Mononuclear cell (primary cell): ENCODE measurements around the gene NTRK3. TPM values are rescaled to one million over a fixed set of nuclear protein-coding genes. Genes with fewer than 3 reads are reported as not detected.

Experiments used
- H3K27me3 ChIP-seq: 2 replicates; pipeline ENCODE4 v1.6.0; 2011; ENCODE audit warnings: low read length, control low read depth; ENCODE audit not compliant: insufficient read depth
- H3K4me1 ChIP-seq: 2 replicates; pipeline ENCODE4 v1.5.1; 2011; ENCODE audit warnings: mild to moderate bottlenecking, low read length, control low read depth; ENCODE audit not compliant: insufficient read depth
- H3K4me3 ChIP-seq: 2 replicates; pipeline ENCODE4 v1.5.1; 2011; ENCODE audit warnings: mild to moderate bottlenecking, low read length, moderate library complexity
- H3K9me3 ChIP-seq: 2 replicates; pipeline ENCODE4 v1.5.1; 2011; ENCODE audit warnings: low read depth, mild to moderate bottlenecking, control low read depth, low read length
- total RNA-seq: library from RNA; depleted of rRNA; stranded (reverse); fragments of >200 nt; gene quantifications from one replicate; pipeline ENCODE4 v1.2.3, GENCODE V29; 2012

NTRK3 gene
- total RNA-seq, 1 donor = under 0.01 TPM

DNA sequence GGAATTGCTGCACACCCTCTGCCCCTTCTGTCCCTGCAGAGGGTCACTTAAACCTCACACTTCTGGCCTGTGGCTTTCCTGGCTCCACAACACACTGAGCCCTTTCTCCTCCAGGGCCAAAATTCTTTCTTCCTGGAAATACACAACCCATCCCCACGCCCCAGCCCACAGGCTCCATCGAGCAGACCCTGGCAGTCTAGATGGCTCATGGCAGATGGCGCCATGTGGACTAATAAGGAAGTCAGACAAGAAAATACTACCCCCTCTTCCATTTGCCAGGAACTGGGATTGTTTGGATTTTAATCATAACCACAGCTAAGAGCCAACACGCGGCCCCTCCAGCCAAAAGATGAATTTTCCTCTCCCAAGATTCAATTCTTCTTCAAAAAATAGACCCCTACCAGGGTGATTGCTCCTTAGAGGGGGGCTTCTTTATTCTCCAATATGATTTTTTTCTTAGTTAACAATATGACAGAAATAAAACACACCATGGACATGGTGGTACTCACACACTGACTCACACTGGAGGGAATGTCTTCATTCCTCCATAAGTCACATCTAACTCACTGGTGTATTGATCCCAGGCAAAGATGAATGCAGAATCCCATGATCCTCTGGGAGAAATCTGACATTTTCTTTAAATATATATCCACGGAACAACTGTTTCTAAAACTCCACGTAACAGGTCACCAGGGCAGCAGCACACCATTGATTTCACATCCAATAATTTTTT lies 111.5 kb downstream of the NTRK3 start:
- Histone ChIP-seq H3K9me3 (no peaks in the 10 kb centered on the region), H3K4me1 (no peaks in the 10 kb centered on the region), H3K4me3 (no peak overlapping the region), H3K27me3 (no peaks in the 10 kb centered on the region)

DNA sequence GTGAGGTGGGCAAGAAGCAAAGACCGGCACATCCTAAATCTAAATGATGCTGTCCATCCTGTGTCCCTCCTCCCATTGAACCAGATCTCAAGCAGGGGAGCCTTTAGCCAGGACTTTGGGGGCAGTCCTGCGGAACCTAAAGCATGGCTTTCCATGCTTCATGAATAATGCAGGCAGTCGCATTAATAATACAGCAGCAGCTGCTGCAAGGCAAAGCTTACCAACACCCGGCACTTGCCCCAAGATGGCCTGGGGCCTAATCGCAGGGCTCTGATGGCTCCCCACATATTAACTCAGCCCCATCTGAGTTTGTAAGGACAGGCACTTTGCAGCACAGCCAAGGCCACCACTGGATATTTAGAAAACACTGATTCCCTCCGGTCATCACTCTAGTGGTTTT lies 114.4 kb downstream of the NTRK3 start:
- H3K9me3 ChIP-seq = no peaks in the 10 kb centered on the region
- H3K27me3 ChIP-seq = no peaks in the 10 kb centered on the region
- no peaks in the 10 kb centered on the region for H3K4me1 ChIP-seq
- H3K4me3 ChIP-seq = no peak overlapping the region

- Histone ChIP-seq H3K27me3 (no peaks in the 10 kb centered on the region), H3K4me1 (no peaks in the 10 kb centered on the region), H3K4me3 (no peak overlapping the region), H3K9me3 (no peaks in the 10 kb centered on the region)
Observed at GRCh38 chr15:88141269-88141889, 115.2 kb downstream of the NTRK3 start.

GRCh38 chr15:88140398-88140797 lies 116.1 kb downstream of the NTRK3 start:
- no peaks in the 10 kb centered on the region for H3K9me3 ChIP-seq
- no peak overlapping the region for H3K4me3 ChIP-seq
- H3K4me1 ChIP-seq = no peaks in the 10 kb centered on the region
- H3K27me3 ChIP-seq = no peaks in the 10 kb centered on the region

DNA sequence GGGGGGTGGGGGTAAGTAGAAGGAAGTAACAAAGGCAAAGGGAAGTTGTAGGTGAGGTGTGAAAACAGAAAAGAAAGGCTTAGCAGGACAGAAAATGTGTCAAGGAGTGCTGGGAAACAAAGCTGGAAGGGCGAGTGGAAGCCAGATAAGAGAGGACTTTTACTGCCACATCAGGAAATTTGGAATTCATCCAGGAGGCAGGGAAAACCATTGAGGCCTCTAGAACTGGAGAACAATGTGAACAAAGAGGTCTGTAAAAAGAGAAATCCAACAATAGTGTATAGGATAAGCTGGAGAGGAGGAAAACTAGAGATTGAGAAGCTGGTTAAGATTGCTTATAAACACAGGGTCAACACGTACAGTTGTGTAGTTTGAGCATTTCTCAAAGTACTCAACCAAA lies 116.6 kb downstream of the NTRK3 start:
- no peak overlapping the region for H3K4me3 ChIP-seq
- no peaks in the 10 kb centered on the region for H3K27me3 ChIP-seq
- H3K4me1 ChIP-seq = no peaks in the 10 kb centered on the region
- no peaks in the 10 kb centered on the region for H3K9me3 ChIP-seq

DNA sequence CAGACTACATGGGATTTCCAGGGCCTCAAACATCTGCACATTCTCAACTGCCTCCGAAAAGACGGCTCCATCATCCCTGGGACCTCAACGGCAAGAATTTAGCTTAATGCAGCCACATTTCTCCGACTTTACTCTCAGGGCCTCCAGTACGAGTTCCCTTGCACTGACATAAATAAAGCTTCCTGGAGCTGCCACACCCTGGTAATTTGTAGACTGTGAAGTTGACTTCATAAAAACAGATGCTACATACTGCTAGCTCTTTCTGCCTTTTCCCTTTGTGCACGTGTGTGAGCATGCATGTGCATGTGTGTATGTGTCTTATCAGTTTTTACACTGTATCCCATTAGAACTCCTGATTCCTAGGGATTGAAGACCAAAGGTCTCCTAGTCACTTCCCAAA lies 122.7 kb downstream of the NTRK3 start:
- H3K4me3 ChIP-seq = no peak overlapping the region
- no peaks in the 10 kb centered on the region for H3K9me3 ChIP-seq

GRCh38 chr15:88132499-88132898 lies 124.0 kb downstream of the NTRK3 start:
- no peak overlapping the region for H3K4me3 ChIP-seq
- H3K9me3 ChIP-seq = no peaks in the 10 kb centered on the region
- H3K27me3 ChIP-seq = no peaks in the 10 kb centered on the region
- no peaks in the 10 kb centered on the region for H3K4me1 ChIP-seq

More for the DNA sequence above, 122.7 kb downstream of the NTRK3 start:
- H3K27me3 ChIP-seq = no peaks in the 10 kb centered on the region
- no peaks in the 10 kb centered on the region for H3K4me1 ChIP-seq

DNA sequence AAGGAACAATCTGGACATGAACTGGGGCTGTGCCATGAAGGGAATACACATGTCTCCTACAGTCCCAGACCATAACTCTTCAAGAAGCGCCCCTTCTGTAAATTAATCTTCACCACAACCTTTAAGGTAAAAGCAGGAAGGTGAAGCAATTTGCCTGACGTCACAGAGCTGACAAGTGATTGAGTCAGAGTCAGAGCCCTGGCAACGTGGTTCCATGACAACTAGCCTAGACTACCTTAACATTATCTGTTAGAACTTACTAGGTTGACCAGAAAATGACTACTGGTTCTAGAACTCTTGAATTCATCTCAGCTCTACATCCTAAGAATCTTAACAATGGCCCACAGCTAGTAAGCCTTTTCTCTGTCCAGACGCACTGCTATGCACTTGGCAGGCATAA lies 124.6 kb downstream of the NTRK3 start:
- Histone ChIP-seq H3K4me1 (no peaks in the 10 kb centered on the region), H3K4me3 (no peak overlapping the region), H3K9me3 (no peaks in the 10 kb centered on the region)

GRCh38 chr15:88127432-88127790 lies 129.1 kb downstream of the NTRK3 start:
- H3K4me3 ChIP-seq = no peak overlapping the region
- no peaks in the 10 kb centered on the region for H3K9me3 ChIP-seq
- H3K27me3 ChIP-seq = no peaks in the 10 kb centered on the region
- no peaks in the 10 kb centered on the region for H3K4me1 ChIP-seq

More for the DNA sequence above, 124.6 kb downstream of the NTRK3 start:
- H3K27me3 ChIP-seq = no peaks in the 10 kb centered on the region

GRCh38 chr15:88126695-88127431 lies 129.7 kb downstream of the NTRK3 start:
- Histone ChIP-seq H3K4me1 (no peaks in the 10 kb centered on the region), H3K27me3 (no peaks in the 10 kb centered on the region), H3K9me3 (no peaks in the 10 kb centered on the region), H3K4me3 (no peak overlapping the region)

- Histone ChIP-seq H3K4me3 (no peak overlapping the region), H3K9me3 (no peaks in the 10 kb centered on the region), H3K4me1 (no peaks in the 10 kb centered on the region), H3K27me3 (no peaks in the 10 kb centered on the region)
Observed at GRCh38 chr15:88125576-88125975, 131.0 kb downstream of the NTRK3 start.

DNA sequence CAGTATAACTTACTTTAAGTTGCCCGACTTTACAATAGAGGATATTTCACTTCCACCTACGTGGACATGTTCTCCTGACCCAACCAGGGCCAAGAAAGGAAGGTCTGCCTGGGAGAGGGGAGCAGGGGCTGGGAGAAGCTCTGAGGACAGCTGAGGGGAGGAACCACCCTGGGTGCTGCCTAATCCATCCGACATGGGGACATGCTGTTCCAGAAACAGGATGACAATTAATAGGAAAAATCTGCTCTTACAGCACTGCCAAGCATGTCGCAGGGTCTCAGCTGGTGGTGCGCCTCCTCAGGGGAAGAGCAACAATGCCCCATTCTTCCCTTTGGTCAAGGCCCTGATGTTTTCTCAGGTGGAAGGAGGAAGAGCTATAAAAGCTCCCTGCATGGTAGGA lies 132.3 kb downstream of the NTRK3 start:
- no peaks in the 10 kb centered on the region for H3K4me1 ChIP-seq
- H3K9me3 ChIP-seq = no peaks in the 10 kb centered on the region
- no peaks in the 10 kb centered on the region for H3K27me3 ChIP-seq
- H3K4me3 ChIP-seq = no peak overlapping the region

DNA sequence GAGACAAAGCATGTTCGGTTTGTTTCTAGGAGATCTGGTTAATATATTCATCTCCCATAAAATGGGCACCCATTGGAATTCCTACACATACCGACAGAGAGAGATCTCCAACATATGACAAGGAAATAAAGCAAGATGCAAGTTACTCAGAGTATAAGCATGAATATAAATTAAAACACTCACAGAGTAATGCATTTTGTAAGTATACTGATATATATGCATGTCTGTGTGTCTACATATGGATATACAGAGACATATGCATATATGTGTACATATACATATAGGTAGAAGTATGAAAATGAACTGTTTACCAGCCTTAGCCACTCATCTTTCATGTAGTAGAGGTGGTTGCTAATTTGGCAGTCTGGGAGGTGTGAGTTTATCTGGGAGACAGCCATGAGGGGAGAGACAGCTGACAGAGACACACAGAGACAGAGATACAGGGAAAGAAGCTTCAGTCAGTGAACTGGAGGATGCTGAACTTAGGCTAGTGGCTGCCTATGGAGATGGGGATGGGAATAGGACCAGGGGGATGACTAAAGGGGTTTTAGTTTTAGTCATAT lies 134.5 kb downstream of the NTRK3 start:
- Histone ChIP-seq H3K4me1 (no peaks in the 10 kb centered on the region), H3K9me3 (no peaks in the 10 kb centered on the region), H3K4me3 (no peak overlapping the region), H3K27me3 (no peaks in the 10 kb centered on the region)

DNA sequence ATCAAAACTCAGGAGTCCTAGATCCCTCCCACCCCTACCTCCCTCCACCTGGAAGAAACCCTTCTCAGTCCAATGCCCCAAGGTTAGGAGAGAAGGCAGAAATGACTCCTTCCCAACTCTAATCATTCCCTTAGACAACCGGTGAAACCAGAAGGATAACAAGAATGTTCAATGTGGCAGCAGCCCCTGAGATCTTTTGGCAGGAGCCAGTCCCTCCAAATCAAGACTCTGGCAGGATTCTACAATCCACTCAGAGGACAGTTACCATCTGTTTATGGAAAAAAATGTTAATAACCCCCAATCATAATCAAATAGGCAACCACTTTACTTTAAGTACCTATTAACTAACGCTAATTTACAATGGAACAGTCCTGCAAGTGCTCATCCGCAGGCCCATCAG lies 136.5 kb downstream of the NTRK3 start:
- no peak overlapping the region for H3K4me3 ChIP-seq
- H3K9me3 ChIP-seq = no peaks in the 10 kb centered on the region
- no peaks in the 10 kb centered on the region for H3K27me3 ChIP-seq
- H3K4me1 ChIP-seq = no peaks in the 10 kb centered on the region

GRCh38 chr15:88118741-88119140 lies 137.8 kb downstream of the NTRK3 start:
- Histone ChIP-seq H3K27me3 (no peaks in the 10 kb centered on the region), H3K4me1 (no peaks in the 10 kb centered on the region), H3K4me3 (no peak overlapping the region), H3K9me3 (no peaks in the 10 kb centered on the region)
